ENCODE results near the gene TMEM132D. TPM values are rescaled to one million over a fixed set of nuclear protein-coding genes. Genes with fewer than 3 reads are reported as not detected.

TMEM132D gene
- polyA plus RNA-seq, 1 donor from 2014 or later: 1.3 TPM

GRCh38 chr12:129075460-129076208 lies 828.2 kb downstream of the TMEM132D start:
- Histone ChIP-seq H3K4me2 (ENCODE audit: low read length) (no peak overlapping the region), H3F3A (ENCODE audit: insufficient read depth, low read length, poor library complexity, severe bottlenecking) (peaks cover 6% of the 10 kb centered on the region)
- no peak for TF ChIP-seq EP300 (conservative IDR thresholded peaks at IDR 0.05; ENCODE audit: poor library complexity, severe bottlenecking)
- no peak for TF ChIP-seq SMC3 (conservative IDR thresholded peaks at IDR 0.05; ENCODE audit: poor library complexity)
- TF ChIP-seq RAD21 (conservative IDR thresholded peaks at IDR 0.05): no peak
- no peak for TF ChIP-seq MXI1 (conservative IDR thresholded peaks at IDR 0.05; ENCODE audit: poor library complexity, severe bottlenecking)
- TF ChIP-seq EZH2 (IDR thresholded peaks at IDR 0.05; ENCODE audit: borderline replicate concordance, insufficient read depth, low read length, poor library complexity, severe bottlenecking): no peak
- TF ChIP-seq POLR2AphosphoS5 (IDR thresholded peaks at IDR 0.05): no peak
- no peak for TF ChIP-seq REST (IDR thresholded peaks at IDR 0.05; ENCODE audit: borderline replicate concordance)
- TF ChIP-seq CTCF (IDR thresholded peaks at IDR 0.05; ENCODE audit: poor library complexity, severe bottlenecking): no peak
- TF ChIP-seq TAF1 (IDR thresholded peaks at IDR 0.05; ENCODE audit: low read depth): no peak

GRCh38 chr12:129074379-129074778 lies 829.4 kb downstream of the TMEM132D start:
- peaks cover 6% of the 10 kb centered on the region for H3F3A ChIP-seq (ENCODE audit: insufficient read depth, low read length, poor library complexity, severe bottlenecking)
- no peaks in the 10 kb centered on the region for H3K9me3 ChIP-seq (ENCODE audit: low read length)
- no peaks in the 10 kb centered on the region for H3K9me2 ChIP-seq (ENCODE audit: insufficient read depth, low read length)
- no peaks in the 10 kb centered on the region for H3K79me2 ChIP-seq (replicated peaks; ENCODE audit: insufficient read depth, low read length)
- H3K27me3 ChIP-seq (ENCODE audit: insufficient read depth, low read depth, low read length): no peaks in the 10 kb centered on the region
- H3K36me3 ChIP-seq (ENCODE audit: insufficient read depth, low read length): no peaks in the 10 kb centered on the region
- H3K4me3 ChIP-seq (ENCODE audit: low read length): no peak overlapping the region
- H4K20me1 ChIP-seq (ENCODE audit: insufficient read depth): no peaks in the 10 kb centered on the region
- TF ChIP-seq REST (IDR thresholded peaks at IDR 0.05; ENCODE audit: borderline replicate concordance) (no peak), EP300 (conservative IDR thresholded peaks at IDR 0.05; ENCODE audit: poor library complexity, severe bottlenecking) (no peak), MXI1 (conservative IDR thresholded peaks at IDR 0.05; ENCODE audit: poor library complexity, severe bottlenecking) (no peak), RAD21 (conservative IDR thresholded peaks at IDR 0.05) (no peak), POLR2AphosphoS5 (IDR thresholded peaks at IDR 0.05) (no peak)
- H3K9ac ChIP-seq (ENCODE audit: low read length): no peak overlapping the region
- no peak overlapping the region for H2AFZ ChIP-seq (ENCODE audit: low read depth, low read length)
- no peak overlapping the region for H3K27ac ChIP-seq (ENCODE audit: low read length)
- H3K4me2 ChIP-seq (ENCODE audit: low read length): no peak overlapping the region

More at GRCh38 chr12:129075460-129076208, 828.2 kb downstream of the TMEM132D start:
- no peaks in the 10 kb centered on the region for H3K79me2 ChIP-seq (replicated peaks; ENCODE audit: insufficient read depth, low read length)
- no peak overlapping the region for H3K4me3 ChIP-seq (ENCODE audit: low read length)
- H3K36me3 ChIP-seq (ENCODE audit: insufficient read depth, low read length): no peaks in the 10 kb centered on the region
- H3K9me2 ChIP-seq (ENCODE audit: insufficient read depth, low read length): no peaks in the 10 kb centered on the region
- H3K9me3 ChIP-seq (ENCODE audit: low read length): no peaks in the 10 kb centered on the region
- H3K9ac ChIP-seq (ENCODE audit: low read length): no peak overlapping the region
- no peaks in the 10 kb centered on the region for H3K27me3 ChIP-seq (ENCODE audit: insufficient read depth, low read depth, low read length)
- no peak overlapping the region for H3K27ac ChIP-seq (ENCODE audit: low read length)
- H2AFZ ChIP-seq (ENCODE audit: low read depth, low read length): no peak overlapping the region
- no peaks in the 10 kb centered on the region for H4K20me1 ChIP-seq (ENCODE audit: insufficient read depth)

Measured in neural cell (in vitro differentiated cells).